HG02852 (cell line): ENCODE results near the gene CALCA.
"Not testable (repeated sequence)": the region's sequence is repeated elsewhere in the genome, so short reads cannot be mapped to it uniquely, and the experiment has no call there.

Experiments used
- ATAC-seq: cut with Tn5 transposase; IDR thresholded peaks from one replicate; pipeline ENCODE4 v1.9.1; 2021; ENCODE audit warnings: mild to moderate bottlenecking, moderate library complexity; ENCODE audit not compliant: unreplicated experiment

The CALCA gene, protein sequence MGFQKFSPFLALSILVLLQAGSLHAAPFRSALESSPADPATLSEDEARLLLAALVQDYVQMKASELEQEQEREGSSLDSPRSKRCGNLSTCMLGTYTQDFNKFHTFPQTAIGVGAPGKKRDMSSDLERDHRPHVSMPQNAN

DNA sequence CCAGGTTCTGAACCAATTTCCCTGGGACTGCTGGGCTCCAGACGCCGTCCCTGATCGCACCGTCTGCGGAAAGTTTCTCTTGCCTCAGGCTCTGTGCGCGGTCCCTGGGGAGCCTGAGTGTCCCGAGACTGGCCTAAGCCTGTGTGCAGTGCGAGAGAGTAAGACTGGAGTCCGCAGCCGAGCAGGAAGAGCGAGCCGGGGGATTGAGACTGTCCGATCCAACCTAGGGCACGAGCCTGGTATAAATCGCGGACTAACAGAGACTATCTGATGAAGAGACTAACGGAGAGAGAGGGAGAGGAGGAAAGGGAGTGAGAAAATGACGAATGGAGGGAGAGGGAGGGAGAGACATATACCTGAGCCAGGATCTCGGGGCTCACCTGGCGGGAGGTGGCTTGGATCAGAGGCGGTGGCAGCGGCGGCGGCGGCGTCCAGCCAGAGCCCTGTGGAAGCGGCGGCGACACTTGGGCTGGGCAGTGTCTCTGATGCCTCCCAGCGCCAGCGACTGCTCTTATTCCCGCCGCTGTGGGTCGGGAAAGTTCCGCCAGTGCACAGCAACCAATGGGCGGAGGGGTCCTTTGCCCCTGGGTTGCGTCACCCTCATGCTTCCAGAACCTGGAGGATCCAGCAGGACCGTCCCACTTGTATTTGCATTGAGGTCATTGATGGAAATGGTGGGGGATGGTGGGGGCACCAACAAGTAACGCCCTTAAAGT lies at the start of gene CALCA:
Gene CALCA, minus strand, starts transcription at position 487 of the 716 bp plus-strand sequence. CDS start 1,159 bp downstream, outside the sequence.
- no peak for ATAC-seq

DNA sequence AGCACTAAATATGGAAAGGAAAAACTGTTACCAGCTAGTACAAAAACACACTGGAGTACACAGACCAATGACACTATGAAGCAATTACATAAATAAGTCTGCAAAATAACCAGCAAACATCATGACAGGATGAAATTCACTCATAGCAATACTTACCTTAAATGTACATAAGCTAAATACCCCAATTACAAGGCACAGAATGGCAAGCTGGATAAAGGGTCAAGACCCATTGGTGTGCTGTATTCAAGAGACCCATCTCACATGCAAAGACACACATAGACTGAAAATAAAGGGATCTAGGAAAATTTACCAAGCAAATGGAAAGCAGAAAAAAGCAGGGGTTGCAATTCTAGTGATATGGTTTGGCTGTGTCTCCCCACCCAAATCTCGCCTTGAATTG lies 44.0 kb upstream of the CALCA start:
- ATAC-seq: no peak

DNA sequence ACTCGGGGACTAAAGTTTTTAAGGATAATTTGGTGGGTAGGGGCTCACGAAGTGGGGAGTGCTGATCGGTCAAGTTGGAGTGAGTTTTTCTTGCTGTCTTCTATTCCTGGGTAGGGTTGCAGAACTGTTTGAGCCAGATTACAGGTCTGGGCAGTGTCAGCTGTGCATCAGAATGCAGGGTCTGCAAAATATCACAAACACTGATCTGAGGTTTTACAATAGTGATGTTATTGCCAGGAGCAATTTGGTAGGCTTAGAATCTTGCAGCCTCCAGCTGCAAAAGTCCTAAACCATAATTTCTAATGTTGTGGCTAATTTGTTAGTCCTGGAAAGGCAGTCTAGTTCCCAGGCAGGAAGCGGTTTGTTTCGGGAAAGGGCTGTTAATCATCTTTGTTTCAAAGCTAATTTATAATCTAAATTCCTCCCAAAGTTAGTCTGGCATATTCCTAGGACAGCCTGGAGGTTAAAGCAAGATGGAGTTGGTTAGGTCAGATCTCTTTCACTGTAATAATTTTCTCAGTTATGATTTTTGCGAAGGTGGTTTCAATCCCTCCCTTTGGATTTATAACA lies 39.7 kb upstream of the CALCA start:
- no peak for ATAC-seq

DNA sequence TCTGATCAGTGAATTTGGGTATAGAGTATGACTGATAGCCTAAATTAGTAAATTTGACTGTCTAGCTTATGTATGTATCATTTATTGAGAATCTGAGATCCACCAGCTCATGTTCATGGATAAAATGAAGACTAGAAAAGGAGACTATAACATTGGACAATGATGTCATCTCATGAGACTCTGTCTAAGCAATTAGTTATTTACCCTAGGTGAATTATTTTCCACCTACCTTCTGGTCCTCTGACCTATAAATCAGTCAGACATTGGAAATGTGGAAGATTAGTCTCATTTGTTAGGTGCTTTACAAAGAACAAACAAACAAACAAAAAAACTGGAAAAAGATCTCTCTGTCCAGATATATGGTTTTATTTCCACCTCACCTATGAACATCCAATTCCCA lies 38.7 kb upstream of the CALCA start:
- no peak for ATAC-seq

DNA sequence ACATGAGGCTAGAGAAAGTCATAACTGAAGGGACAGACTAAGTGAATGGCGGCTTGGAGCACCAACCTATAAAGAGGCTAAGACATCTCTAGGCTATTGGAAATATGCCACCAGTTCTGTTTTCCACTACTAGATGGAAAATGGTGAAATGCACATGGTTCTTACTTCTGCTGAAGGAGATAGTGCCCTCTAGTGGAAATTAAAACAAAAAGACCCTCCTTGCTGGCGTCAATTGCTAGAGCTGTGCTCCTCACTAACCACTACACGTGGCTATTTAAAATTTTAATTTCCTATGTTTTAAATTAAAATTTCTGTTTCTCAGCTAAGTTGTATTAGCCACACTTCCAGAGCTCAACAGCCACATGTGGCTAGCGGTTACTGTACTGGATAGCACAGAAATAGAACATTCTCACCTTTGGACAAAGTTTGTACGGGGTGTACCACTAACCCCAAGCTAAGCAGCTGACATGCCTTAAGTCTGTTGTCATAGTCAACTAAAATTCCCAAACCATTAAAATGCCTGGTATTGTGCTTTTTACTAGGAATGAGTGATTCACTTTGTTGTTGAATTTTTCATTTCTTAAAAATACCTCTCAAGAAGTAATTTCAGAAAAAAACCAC lies 34.1 kb upstream of the CALCA start:
- peak; percentile 62 for ATAC-seq

DNA sequence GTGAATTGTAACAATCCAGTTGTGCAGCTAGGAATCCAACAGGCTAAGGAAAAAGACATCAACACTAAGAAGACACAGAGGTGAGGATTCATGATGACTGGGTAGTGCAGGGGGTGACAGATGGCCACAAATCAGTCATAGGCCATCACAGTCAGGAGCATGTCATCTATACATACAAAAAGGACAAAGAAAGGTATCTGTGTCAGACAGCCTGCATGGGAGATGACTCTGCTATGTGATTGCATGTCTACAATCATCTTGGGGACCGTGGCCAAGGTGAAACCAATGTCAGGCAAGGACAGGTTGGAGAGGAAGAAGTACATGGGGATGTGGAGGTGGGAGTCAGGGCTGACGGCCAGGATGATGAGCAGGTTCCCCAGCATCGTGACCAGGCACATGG lies 16.0 kb upstream of the CALCA start:
- ATAC-seq: not testable (repeated sequence)

DNA sequence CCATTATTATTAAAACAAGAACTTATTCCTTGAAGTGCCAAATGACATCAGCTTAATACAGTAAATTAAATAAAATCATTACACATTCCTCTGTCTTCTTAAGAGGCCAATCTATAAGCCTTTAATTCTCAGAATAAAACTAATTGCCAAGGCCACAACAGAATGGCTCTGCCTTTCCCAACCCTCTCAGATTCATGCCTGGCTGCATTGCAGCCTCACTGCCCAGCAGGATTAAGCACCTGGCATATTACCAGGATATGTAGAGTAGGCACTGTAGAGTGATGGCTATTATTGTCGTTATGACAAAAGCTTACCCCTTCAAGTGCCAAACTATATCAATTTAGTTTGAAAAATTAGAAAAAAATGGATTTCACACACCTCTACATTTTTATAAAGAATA lies 9.4 kb upstream of the CALCA start:
- ATAC-seq: no peak

DNA sequence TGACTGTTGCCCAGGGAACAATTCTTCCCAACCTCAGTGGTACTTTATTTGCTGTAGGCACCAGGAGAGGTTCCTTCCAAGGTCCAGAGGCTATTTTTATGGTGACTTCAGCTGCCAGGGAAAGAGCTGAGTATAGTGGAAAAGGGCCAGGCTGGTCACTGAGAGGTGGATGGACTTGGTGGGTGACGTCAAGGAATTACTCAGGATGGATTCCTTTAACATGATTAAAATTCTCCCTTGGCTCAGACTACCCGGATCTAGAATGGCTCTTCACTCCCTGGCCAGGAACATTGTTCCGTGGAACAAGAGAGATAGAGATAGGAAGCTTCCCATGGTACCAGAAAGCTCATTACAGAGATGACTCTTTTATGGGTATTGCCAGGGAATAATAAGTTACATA lies 8.7 kb upstream of the CALCA start:
- no peak for ATAC-seq

DNA sequence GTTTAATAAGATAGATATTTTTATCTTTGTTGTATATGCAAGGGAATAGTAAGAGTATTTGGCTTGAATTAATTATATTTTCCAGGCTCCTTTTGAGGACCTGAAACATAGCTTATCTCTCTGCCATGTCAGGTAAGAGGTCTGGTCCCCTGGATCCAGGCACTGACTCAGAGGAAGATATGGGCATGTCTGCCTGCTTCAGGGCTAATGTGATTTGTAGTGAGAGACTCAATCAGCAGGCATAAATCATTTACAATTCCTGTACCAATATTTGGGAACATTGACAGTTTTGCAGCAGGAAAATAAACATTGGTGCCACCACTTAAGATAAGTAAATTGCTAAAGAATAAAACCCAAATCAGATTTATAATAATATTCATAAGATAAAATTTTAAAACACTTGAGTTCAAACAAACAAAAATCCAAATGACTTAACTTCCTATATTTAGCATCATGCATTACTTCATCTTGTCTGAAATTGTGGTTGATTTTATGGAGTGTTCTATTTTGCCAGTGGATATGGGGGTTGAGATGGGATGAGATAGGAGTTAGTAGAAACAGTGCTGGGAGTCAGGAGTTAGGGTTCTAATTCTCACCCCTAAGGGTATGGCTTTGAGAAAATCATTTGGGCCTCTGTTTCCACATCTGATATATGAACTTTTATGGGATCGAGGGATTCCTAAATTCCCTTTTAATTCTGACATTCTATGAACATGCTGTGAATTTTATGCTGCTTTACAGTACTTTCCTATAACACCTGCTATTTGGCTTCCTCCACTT lies 5.1 kb upstream of the CALCA start:
- no peak for ATAC-seq

DNA sequence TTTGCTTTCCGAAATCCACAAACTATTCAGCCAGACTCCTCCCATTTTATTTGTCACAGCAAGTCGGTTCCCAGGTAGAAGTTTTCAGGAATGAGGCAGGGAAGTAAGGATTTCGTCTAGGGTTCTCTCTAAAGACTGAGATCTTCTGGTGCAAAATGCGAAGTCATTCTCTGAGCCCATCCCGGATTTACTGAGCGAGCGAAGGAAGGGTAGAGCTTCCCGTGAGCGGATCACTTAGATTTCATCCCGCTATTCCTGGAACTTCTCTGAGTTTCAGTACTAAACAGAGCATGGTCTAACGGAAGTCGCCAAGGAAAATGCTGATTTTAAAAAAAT lies 3.1 kb upstream of the CALCA start:
- ATAC-seq: no peak

DNA sequence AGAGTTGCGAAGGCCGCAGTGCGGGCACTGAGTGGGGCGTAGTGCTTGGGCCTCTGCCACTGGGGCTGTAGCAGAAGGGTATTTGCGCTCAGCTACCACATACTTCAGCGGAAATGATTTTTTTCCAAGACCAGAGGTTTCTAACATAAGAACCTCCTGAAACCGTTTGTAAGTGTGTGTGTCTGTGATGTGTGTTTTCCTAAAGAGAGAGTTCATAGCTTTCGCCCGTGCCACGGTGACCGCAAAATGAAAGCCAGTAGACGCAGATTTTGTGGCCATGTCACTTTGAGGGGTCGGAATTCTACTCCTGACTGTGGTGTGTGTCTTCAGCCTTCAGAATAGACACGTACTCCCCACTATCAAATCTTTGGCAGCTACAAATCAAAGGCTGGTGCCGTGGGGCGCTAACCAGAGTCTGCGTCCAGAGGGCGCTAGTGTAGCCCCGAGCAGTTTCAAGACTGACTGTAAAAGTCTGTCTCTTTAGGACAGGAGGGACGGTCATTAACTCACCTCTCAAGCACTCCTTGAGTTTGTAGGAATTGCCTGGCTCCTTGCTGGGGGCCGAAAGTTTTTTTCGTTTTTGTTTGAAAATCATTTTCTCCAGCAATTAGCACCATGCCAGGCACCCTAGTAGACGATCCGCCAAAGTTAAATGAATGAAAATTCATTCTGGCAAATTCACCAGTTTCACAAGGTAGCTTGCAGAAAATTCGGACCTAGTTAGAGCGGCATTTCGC lies 2.5 kb upstream of the CALCA start:
- no peak for ATAC-seq

DNA sequence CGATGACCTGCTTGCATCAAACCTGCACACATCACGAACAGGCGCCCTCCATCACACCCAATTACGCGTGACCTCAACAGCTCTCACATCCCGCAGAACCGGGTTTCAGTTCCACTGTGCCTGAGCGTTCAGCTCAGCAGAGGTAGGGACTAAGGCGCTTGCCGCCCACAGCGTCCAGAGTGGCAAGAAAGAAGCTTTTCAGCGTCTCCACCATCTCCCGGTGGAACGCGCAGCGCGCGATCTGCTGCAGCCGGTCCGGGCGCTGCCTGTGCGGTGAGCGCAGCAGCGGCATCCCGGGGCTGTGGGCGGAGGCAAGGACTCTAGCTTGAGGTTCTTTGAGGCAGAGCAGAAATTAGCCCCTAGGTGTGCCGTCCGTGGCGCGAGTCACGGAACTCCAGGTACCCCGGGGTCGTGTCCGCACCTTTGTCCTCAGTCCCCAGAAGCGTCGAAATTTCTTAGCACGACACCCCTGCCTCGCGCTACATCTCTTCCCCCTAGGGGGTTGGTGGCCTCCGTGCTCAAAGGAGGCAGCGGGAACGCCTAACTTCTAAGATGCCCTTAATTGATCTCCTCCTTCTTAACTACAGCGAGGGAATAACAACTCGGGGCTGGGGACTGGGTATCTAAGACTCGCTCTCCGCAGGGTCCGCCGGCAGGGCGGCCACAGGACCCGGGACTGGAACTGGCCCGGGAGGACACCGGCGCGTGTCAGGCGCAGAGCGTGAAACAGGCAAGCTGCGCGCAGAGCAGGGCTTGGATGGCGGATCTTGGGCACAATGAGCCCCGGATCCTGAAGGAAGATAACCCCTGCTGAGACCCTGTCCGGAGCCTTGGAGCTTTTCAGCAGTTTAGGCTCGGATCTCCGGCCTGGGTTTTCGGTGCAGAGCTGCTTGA lies 1.7 kb upstream of the CALCA start:
- peak; percentile 63 for ATAC-seq

DNA sequence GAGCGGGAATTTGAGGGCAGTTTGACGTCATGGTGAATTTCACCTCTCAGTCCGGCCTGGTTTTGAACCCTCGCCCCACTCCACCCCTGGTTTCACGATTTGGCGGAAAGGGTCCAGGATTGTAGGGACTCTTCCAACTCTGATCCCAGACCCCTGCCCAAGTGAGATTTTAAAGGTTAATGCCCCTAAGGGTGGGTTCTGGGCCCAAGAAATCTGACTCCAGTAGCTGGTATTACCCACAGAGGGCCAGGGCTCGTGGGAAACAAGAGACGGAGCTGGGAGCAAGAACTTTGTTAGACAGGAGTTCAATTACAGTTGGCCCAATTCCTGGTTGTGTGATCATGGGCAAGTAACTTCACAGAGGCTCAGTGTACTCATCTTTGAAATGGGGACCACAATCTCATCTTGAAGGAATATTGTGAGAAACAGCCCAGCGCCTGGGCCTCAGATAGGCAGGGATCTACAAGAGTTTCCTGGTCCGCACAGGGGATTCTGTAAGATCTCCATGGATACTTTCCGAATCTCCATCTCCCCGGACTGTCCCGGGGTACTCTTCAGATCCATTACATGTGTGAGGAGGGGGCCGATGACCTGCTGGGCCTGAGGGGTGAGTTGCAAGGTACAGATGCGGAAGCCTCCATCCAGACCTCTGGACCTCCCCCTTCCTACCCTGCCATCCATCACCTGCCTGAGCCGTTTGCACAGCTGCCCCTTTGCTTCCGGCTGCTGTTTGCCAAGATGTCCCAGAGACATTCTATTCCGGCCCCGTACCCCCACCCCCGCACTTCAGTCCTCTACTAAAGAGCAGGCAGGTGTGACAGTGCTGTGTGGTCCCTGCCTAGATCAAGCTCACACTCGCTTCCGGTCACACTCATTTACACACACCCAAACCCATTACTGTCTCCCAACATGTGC lies 687 bp upstream of the CALCA start:
- no peak for ATAC-seq

DNA sequence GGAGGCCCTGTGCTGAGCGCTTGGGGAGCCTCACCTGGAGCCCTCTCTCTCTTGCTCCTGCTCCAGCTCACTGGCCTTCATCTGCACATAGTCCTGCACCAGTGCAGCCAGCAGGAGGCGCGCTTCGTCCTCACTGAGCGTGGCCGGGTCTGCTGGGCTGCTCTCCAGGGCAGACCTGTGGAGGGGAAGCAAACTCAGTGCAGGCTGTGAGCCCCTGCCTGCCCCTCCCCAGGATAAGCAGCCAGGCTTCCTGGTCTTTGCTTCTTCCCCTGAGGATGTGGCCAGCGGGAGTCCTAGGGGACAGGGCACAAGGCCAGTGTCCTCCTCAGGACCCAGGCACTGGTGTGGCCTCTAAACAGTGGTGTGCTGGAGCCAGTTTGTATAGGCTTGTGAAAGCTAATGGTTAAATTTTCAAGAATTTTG lies 2.2 kb downstream of the CALCA start:
- peak; percentile 54 for ATAC-seq

DNA sequence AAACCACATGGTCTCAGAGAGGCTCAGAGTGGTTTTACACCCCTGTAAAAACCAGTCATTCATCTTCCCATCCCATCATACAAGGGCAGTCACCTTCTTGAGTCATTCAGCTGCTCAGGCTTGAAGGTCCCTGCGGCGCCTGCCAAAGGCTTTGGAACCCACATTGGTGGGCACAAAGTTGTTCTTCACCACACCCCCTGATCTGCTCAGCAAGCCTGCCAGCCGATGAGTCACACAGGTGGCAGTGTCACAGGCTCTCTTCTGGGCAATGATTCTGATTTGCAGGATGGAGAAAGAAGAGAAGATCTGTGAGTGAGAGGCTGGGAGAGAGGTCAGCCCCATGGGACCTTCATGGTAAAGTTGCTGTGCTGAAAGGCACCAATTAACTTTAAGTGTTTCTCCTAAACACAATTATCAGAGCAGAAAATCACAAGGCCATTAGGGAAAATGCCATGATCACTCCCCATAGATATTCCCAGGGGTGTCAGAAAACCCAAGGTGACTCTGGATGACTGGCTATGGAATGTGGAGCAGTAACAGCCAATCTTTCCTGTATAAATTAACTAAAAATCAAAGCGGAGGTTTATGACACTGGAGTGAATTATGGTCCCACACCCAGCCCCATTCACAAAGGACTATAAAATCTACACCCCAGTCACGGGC lies 4.4 kb downstream of the CALCA start:
- no peak for ATAC-seq

DNA sequence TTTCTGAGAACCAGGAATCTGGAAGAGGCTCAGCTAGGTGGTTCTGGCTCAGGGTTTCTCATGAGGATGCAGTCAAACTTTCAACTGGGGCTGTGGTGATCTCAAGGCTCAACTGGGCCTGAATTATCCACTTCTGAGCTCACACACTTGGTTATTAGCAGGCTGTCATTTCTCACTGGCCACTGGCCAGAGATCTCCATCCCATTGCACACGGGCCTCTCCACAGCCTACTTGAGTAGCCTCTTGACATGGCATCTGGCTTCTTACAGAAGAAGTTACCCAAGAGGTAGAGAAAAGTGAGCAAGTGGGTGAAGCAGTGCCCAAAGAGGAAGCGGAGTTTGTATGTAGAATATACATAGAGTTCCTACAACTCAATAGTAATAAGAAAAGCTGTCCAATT lies 16.0 kb downstream of the CALCA start:
- no peak for ATAC-seq

DNA sequence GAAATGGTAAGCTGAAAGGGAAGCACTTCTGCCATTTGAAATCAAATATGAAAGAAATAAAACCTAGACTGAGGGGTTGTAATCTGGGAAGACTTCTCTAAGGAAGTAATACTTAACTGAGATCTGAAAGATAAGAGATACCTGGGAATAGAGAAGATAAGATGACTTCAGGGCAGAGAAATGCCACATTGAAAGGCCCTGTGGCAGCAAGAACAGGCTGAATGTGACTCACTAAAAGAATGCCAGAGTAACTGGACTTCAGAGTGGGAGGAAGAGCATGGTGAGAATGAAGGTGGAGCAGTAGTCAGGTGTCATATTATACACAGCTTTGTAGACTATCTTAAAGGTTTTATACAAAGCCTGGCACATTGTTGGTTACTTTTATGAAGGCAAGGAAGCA lies 17.6 kb downstream of the CALCA start:
- ATAC-seq: no peak

DNA sequence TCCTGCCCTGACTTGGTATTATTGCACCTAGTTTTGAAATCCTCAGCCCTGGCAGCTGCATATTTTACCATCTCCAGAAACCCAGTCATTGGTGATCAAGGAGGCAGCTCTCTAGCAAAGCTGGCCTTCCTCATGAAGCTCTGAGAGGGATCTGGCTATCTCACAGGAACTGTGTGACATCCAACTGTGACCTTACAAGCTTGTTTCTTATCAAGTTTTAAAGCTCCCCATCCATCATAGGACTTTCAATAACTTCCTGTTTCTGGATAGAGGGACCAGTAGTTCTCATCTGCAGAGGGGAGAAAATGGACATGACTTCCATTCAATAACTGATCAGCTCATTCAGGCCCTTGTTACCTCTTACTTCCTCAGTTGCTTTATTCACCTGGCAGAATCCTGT lies 18.2 kb downstream of the CALCA start:
- no peak for ATAC-seq
